ENCODE data around the gene TRIM43.

- TF ChIP-seq, protein P1, sequence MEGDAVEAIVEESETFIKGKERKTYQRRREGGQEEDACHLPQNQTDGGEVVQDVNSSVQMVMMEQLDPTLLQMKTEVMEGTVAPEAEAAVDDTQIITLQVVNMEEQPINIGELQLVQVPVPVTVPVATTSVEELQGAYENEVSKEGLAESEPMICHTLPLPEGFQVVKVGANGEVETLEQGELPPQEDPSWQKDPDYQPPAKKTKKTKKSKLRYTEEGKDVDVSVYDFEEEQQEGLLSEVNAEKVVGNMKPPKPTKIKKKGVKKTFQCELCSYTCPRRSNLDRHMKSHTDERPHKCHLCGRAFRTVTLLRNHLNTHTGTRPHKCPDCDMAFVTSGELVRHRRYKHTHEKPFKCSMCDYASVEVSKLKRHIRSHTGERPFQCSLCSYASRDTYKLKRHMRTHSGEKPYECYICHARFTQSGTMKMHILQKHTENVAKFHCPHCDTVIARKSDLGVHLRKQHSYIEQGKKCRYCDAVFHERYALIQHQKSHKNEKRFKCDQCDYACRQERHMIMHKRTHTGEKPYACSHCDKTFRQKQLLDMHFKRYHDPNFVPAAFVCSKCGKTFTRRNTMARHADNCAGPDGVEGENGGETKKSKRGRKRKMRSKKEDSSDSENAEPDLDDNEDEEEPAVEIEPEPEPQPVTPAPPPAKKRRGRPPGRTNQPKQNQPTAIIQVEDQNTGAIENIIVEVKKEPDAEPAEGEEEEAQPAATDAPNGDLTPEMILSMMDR (conservative IDR thresholded peaks at IDR 0.05; ENCODE audit: low read length), result no peak
- no peak for TF ChIP-seq EZH2phosphoT487 (IDR thresholded peaks at IDR 0.05; ENCODE audit: borderline replicate concordance, low read depth, low read length)
These were observed 17.9 kb upstream of the TRIM43 start for GRCh38 chr2:95573866-95574265.
